ENCODE measurements around the gene CLSTN3. TPM values are rescaled to one million over a fixed set of nuclear protein-coding genes. Genes with fewer than 3 reads are reported as not detected.
A peak's percentile ranks its signal among the peaks of the same experiment; 100 is the strongest.
"Not testable (repeated sequence)": the region's sequence is repeated elsewhere in the genome, so short reads cannot be mapped to it uniquely, and the experiment has no call there.

Gene CLSTN3
- polyA plus RNA-seq, 4 donors, result 80.8 to 88.7 (median 85.7) TPM

DNA sequence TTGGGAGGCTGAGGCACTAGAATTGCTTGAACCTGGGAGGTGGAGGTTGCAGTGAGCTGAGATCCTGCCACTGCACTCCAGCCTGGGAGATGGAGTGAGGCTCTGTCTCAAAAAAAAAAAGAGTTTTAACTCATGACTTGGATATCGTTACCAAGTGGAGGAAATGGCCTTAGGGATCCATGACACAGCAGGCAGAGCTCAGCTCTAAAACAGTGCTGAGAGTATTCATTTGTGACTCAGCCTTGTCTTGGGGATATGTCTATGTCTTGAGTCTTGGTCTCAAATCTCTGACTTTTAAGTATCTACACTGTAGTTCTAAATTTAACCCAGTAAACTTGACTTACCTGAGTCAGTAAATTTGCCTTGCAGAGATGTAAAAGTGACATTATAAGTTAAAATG, 50.5 kb downstream of the CLSTN3 start:
- no peak for DNase-seq (ENCODE audit: low read depth in 4 of 4, low spot score in 3 of 4)

DNA sequence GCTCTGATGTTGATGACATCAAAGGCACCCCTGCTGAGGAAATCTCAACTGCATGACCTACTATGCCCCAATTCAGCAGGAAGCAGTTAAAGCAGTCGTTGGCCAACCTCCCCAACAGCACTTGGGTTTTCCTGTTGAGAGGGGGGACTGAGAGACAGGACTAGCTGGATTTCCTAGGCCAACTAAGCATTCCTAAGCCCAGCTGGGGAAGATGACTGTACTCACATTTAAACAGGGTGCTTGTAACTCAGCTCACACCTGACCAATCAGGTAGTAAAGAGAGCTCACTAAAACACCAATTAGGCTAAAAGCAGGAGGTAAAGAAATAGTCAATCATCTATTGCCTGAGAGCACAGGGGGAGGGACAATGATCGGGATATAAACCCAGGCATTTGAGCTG, 55.9 kb downstream of the CLSTN3 start:
- not testable (repeated sequence) for DNase-seq (ENCODE audit: low read depth in 4 of 4, low spot score in 3 of 4)

DNA sequence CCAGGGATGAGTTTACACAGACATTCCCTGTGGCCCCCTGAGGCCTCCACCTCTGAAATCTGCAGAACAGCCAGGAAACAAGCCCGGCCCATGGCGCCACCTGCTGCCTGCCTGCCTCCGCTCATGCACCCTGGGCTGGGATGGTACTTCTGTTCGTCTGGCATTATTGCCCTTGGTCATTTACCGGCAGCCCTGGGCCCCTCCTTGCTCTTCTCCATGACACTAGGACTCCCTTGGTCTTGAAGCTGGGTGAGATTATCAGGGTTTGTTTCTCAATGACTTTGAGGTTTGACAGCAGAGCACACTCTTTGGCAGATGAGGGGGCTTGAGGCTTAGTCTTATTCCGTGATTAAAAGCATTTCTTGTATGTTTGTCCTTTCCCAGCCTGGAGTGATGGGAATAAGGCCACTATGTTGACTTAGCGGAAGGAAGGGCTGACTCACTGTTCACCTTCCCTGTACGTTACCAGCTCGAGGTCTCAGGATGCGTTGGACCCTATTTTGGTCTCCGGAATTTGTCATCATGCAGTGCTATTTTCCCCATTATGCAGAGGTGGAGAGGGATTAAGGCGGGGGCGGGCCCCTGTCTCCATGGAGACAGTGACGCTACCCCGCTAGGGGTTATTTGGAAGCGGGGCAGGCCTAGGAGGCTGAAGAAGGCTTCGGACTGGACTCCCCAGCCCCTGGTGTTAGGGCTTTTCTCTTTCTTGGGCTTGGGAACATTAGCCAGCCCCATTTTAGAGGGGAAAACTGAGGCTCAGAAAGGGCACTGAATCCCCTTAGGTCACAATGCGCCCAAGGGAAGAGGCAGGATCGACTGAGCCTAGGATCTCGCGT, 58.6 kb downstream of the CLSTN3 start:
- DNase-seq (ENCODE audit: low read depth in 4 of 4, low spot score in 3 of 4), result peak; percentile 31 to 43 (median 38)

DNA sequence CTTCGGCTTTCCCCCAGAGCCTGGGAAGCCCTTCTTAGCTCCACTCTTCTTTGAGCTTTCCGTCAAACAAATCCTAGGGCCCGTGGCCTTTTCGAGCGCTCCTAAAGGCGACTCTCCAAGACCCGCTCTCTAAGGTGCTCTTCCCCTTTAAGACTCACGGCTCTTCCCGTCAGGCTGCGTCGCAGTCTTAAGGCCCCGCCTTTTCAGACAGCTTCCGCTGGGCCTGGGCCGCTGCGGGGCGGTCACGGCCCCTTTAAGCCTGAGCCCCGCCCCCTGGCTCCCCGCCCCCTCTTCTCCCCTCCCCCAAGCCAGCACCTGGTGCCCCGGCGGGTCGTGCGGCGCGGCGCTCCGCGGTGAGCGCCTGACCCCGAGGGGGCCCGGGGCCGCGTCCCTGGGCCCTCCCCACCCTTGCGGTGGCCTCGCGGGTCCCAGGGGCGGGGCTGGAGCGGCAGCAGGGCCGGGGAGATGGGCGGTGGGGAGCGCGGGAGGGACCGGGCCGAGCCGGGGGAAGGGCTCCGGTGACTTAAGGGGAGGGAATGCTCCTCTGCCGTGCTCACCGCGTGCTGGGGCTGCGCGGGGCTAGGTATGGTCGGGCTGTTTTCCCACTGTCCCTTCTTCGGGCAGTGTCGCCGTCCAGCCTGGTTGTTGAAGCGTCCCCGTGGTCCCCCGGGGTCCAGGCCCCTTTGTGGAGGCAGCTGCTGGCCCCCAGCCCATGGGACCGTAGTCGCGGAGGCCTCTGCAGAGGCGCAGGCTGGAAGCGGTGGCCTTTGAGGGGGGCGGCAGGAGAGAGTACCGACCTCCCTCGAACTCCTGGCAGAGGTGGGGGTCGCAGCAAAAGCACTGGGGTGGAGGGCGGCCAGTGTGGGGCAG, 59.5 kb downstream of the CLSTN3 start, which contains the start of gene PEX5:
PEX5 (plus strand) TSS at position 289 of the 870 bp plus-strand sequence. CDS start 692 bp downstream, outside the sequence.
- peak; percentile 78 to 87 (median 82) for DNase-seq (ENCODE audit: low read depth in 4 of 4, low spot score in 3 of 4)

GRCh38 chr12:7190268-7191055, 60.3 kb downstream of the CLSTN3 start:
- DNase-seq (ENCODE audit: low read depth in 4 of 4, low spot score in 3 of 4), result peak in 1 of 4 donors; percentile 10

DNA sequence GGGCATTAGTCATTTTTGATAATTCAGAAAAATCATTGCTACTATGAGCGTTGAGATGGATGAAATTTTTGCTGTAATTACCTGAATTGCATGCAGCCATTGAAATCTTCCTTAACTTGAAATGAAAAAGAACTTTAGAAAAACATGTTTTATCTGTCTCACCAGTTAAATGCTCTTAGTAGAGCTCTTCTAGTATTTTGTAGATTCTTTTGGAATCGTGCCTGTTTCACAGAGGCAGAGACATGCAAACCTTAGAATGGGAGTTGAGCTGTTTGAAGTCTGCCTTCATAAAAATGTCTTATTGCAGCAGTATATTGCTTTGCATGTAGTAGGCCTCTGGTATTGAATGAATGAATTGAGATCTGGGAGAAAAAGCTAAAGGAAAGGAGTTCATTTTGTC, 63.5 kb downstream of the CLSTN3 start:
- no peak for DNase-seq (ENCODE audit: low read depth in 4 of 4, low spot score in 3 of 4)

GRCh38 chr12:7197841-7198240, 67.7 kb downstream of the CLSTN3 start:
- DNase-seq (ENCODE audit: low read depth in 4 of 4, low spot score in 3 of 4), result no peak

- no peak for DNase-seq (ENCODE audit: low read depth in 4 of 4, low spot score in 3 of 4)
Observed at GRCh38 chr12:7203109-7203508, 72.9 kb downstream of the CLSTN3 start.

- DNase-seq (ENCODE audit: low read depth in 4 of 4, low spot score in 3 of 4), result no peak
Observed at GRCh38 chr12:7205091-7205490, 74.9 kb downstream of the CLSTN3 start.

DNA sequence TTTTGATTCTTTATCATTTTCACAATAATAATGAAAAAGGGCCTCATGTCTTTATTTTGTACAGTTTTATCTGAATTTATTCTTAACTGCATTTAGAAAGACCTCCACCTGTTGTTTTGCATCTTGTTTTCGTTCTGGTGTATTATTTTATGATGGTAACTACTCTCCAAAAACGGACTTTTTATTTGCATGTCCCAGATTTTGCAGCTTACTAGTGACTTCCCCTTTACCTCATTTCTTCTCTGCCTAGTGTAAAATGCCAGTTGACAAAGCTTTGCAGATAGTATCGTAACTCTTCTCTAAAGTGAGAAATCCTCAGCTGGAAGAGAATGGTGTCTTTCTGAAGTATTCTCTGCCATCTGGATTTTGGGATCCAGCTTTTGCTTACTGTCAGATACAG, 76.5 kb downstream of the CLSTN3 start:
- no peak for DNase-seq (ENCODE audit: low read depth in 4 of 4, low spot score in 3 of 4)

DNA sequence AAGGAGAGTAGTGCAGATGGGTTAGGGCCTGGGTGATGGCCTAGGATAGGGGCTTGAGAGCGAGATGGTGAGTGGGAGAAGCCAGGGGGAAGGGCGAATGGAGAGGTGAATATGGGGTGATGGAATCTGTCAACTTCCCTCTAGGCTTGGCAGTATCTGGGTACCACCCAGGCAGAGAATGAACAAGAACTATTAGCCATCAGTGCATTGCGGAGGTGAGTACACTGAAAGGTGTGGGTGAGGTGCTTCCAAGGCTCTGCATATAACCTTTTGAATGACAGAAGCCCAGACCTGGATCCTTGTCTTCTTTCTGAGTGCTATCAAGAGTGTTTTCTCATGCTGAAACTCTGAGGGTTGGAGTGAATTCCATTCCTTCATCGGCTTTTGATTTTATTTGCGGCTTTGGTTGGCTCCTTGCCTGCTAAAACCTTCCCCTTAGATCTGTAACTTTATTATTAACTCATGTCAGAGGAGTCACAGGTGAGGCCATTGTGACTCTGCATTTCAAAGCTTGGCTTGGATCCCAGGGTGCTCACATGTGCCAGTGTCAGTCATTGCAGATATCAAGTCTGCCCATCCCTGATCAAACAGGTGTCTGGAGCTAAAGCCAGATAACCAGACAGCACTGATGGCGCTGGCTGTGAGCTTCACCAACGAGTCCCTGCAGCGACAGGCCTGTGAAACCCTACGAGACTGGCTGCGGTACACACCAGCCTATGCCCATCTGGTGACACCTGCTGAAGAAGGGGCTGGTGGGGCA, 77.9 kb downstream of the CLSTN3 start:
- DNase-seq (ENCODE audit: low read depth in 4 of 4, low spot score in 3 of 4), result no peak

Other genes with a start within 250 kb of the CLSTN3 start
- 10 to 100 TPM; 15.0 to 20.1 (median 17.8) TPM for gene LRRC23, start 225.5 kb upstream of the CLSTN3 start, polyA plus RNA-seq (ENCODE audit: insufficient read length in 4 of 4)
- 10 to 100 TPM; 12.1 to 15.7 (median 13.0) TPM for gene ENO2, start 215.8 kb upstream of the CLSTN3 start, polyA plus RNA-seq (ENCODE audit: insufficient read length in 4 of 4)
- gene ATN1, start 202.4 kb upstream of the CLSTN3 start, polyA plus RNA-seq (ENCODE audit: insufficient read length in 4 of 4), result 100 to 1,000 TPM; 103 to 136 (median 119) TPM
- gene RNU7-1, start 186.6 kb upstream of the CLSTN3 start, polyA plus RNA-seq (ENCODE audit: insufficient read length in 4 of 4), result 10 to 100 TPM in 1 of 4 donors, 1 to 10 TPM in 1, not detected in 2; 3.8 to 10.0 TPM
- gene C12orf57, start 186.3 kb upstream of the CLSTN3 start, polyA plus RNA-seq (ENCODE audit: insufficient read length in 4 of 4), result 100 to 1,000 TPM; 124 to 184 (median 147) TPM
- 10 to 100 TPM; 19.1 to 22.4 (median 20.9) TPM for gene PTPN6, start 179.0 kb upstream of the CLSTN3 start, polyA plus RNA-seq (ENCODE audit: insufficient read length in 4 of 4)
- gene PHB2, start 159.7 kb upstream of the CLSTN3 start, polyA plus RNA-seq (ENCODE audit: insufficient read length in 4 of 4), result 100 to 1,000 TPM; 243 to 308 (median 261) TPM
- 10 to 100 TPM; 40.1 to 48.4 (median 46.1) TPM for gene EMG1, start 159.5 kb upstream of the CLSTN3 start, polyA plus RNA-seq (ENCODE audit: insufficient read length in 4 of 4)
- 10 to 100 TPM; 57.4 to 71.3 (median 66.8) TPM for gene LPCAT3, start 111.9 kb upstream of the CLSTN3 start, polyA plus RNA-seq (ENCODE audit: insufficient read length in 4 of 4)
- 10 to 100 TPM; 51.5 to 63.3 (median 56.3) TPM for gene C1S, start 69.7 kb upstream of the CLSTN3 start, polyA plus RNA-seq (ENCODE audit: insufficient read length in 4 of 4)
- gene C1R, start 37.9 kb upstream of the CLSTN3 start, polyA plus RNA-seq (ENCODE audit: insufficient read length in 4 of 4), result 10 to 100 TPM; 43.6 to 54.4 (median 52.2) TPM
- gene C1RL, start 21.2 kb upstream of the CLSTN3 start, polyA plus RNA-seq (ENCODE audit: insufficient read length in 4 of 4), result 10 to 100 TPM; 29.4 to 33.5 (median 32.1) TPM
- gene RBP5, start 1.5 kb upstream of the CLSTN3 start, polyA plus RNA-seq (ENCODE audit: insufficient read length in 4 of 4), result 10 to 100 TPM; 46.5 to 54.0 (median 51.6) TPM
- 10 to 100 TPM; 45.0 to 53.2 (median 49.1) TPM for gene PEX5, start 59.3 kb downstream of the CLSTN3 start, polyA plus RNA-seq (ENCODE audit: insufficient read length in 4 of 4)
- gene ACSM4, start 173.7 kb downstream of the CLSTN3 start, polyA plus RNA-seq (ENCODE audit: insufficient read length in 4 of 4), result under 1 TPM in 1 of 4 donors, not detected in 3; 0.04 TPM

Data from right renal pelvis (tissue), 4 donors.